Body of pancreas (tissue), 4 donors: ENCODE results near the gene SYNJ2. TPM values are rescaled to one million over a fixed set of nuclear protein-coding genes. Genes with fewer than 3 reads are reported as not detected.

Experiments
- ATAC-seq: fragments of 150-250 bp; one replicate; pipeline ENCODE4 v1.9.1; 2016
- DNase-seq, 4 donors: peaks; one replicate each; pipeline ENCODE4 v3.0.0-alpha.2; 2019
- H3K27ac ChIP-seq, 4 donors: fragments of 200-600 bp; sonication (generic); 1 replicate in 3 of 4; 2 replicates in 1 of 4; pipeline versions ENCODE4 v1.5.1 to v1.6.1; 2016 to 2019; ENCODE audit warnings: mild to moderate bottlenecking in 1 of 4, mixed read lengths in 1 of 4, moderate library complexity in 1 of 4
- H3K27me3 ChIP-seq, 2 donors: fragments of 200-600 bp; sonication (generic); one replicate each; pipeline ENCODE4 v1.6.0; 2016; ENCODE audit warnings: mild to moderate bottlenecking in 1 of 2
- H3K36me3 ChIP-seq, 2 donors: fragments of 200-600 bp; sonication (generic); replicated peaks in 1 of 2; 2 replicates each; pipeline ENCODE4 v1.5.1; 2016; ENCODE audit warnings: low read depth in 2 of 2; ENCODE audit not compliant: insufficient read depth in 1 of 2
- H3K4me1 ChIP-seq: fragments of 200-600 bp; sonication (generic); one replicate; pipeline ENCODE4 v1.6.0; 2016
- H3K4me3 ChIP-seq, 2 donors: fragments of 200-600 bp; sonication (generic); 1 replicate in 1 of 2; 2 replicates in 1 of 2; pipeline ENCODE4 v1.5.1; 2016 to 2019
- H3K9me3 ChIP-seq, 3 donors: fragments of 200-600 bp; sonication (generic); 1 replicate in 2 of 3; 2 replicates in 1 of 3; pipeline ENCODE4 v1.5.1; 2016
- CTCF ChIP-seq, 7 experiments: fragments of 450-650 bp in 4 of 7; fragments of 200-600 bp in 3 of 7; sonication (generic) in 3 of 7; IDR thresholded peaks; one replicate each; pipeline ENCODE4 v1.5.1; 2016 to 2019; ENCODE audit warnings: antibody characterized with exemption in 7 of 7
- POLR2A ChIP-seq, 3 donors: fragments of 450-650 bp; IDR thresholded peaks; one replicate each; pipeline ENCODE4 v1.6.1; 2016; ENCODE audit warnings: antibody characterized with exemption in 3 of 3, mild to moderate bottlenecking in 2 of 3
- whole genome bisulfite sequencing, 2 donors: methylation state at CpG; one replicate each; pipeline ENCODE4 v1.1.5; 2017; 5-methylcytosine and 5-hydroxymethylcytosine counted together
- intact Hi-C: fragments of 100-400 bp; cut with DNase I; formaldehyde crosslinking; loops from one replicate; pipeline ENCODE4 v1.15.1; 2023
- total RNA-seq, 2 donors: library from RNA; depleted of rRNA; stranded (reverse); fragments of >200 nt; gene quantifications; one replicate each; pipeline ENCODE4 v1.1.0, GENCODE V29; 2016

Gene SYNJ2
- total RNA-seq, 2 donors from 2014 or later, result 12.2 to 14.8 TPM

DNA sequence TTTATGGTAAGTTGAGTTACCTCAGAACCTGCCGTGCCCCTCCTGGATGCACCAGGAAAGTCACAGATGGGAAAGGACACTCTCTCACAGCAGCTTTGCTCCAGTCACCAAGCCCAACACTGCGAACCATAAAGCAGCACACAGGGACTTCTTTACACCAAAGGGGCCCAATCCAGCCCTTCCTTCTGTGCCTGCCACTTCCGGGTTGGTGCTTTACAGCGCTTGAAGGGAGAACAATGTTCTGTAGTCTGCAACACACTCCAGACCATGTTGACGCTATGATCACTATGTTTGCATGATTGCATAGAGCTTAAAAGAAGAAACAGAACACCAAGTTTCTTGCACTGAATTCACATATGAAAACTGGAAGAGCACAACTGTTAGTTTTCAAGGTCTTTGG, 129.3 kb downstream of the SYNJ2 start:
- Histone ChIP-seq H3K36me3 (no peaks in the 10 kb centered on the region), H3K27me3 (no peaks in the 10 kb centered on the region), H3K27ac (no peak overlapping the region), H3K9me3 (no peaks in the 10 kb centered on the region), H3K4me3 (no peak overlapping the region), H3K4me1 (peaks cover 9% of the 10 kb centered on the region)
- WGBS, 2 donors, result 87 to 97% methylated on average over 5 of the region's 5 CpGs
- DNase-seq (no peak), ATAC-seq (no peak)
- intact Hi-C loops, result no loop called here
- no peak for TF ChIP-seq POLR2A (IDR thresholded peaks at IDR 0.05)
- no peak for TF ChIP-seq CTCF (IDR thresholded peaks at IDR 0.05)

DNA sequence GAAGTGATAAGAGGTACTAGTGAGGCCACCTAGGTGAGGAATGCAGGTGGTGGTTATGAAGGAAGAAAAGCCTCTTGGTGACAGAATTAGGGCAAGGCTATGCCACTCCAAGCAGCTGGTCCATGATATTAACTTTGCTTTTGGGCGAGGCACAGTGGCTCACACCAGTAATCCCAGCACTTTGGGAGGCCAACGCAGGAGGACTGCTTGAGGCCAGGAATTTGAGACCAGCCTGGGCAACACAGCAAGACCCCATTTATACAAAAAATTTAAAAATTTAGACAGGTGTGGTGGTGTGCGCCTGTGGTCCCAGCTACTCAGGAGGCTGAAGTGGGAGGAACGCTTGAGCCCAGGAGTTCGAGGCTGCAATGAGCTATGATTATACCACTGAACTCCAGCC, 130.3 kb downstream of the SYNJ2 start:
- no peaks in the 10 kb centered on the region for H3K9me3 ChIP-seq
- ATAC-seq (no peak), DNase-seq (no peak)
- no peaks in the 10 kb centered on the region for H3K27me3 ChIP-seq
- intact Hi-C loops, result no loop called here
- TF ChIP-seq CTCF (IDR thresholded peaks at IDR 0.05) (no peak), POLR2A (IDR thresholded peaks at IDR 0.05) (no peak)
- H3K36me3 ChIP-seq, result no peaks in the 10 kb centered on the region
- H3K4me3 ChIP-seq, result no peak overlapping the region
- H3K27ac ChIP-seq, result no peak overlapping the region
- 97 to 98% methylated on average over 5 of the region's 5 CpGs for WGBS, 2 donors
- peaks cover 9% of the 10 kb centered on the region for H3K4me1 ChIP-seq

- ATAC-seq (no peak), DNase-seq (no peak)
- Histone ChIP-seq H3K4me3 (no peak overlapping the region), H3K9me3 (no peaks in the 10 kb centered on the region), H3K27me3 (no peaks in the 10 kb centered on the region), H3K4me1 (peaks cover 9% of the 10 kb centered on the region), H3K27ac (peak overlapping the region in 3 of 4 donors; percentile 16 to 47 (median 26)), H3K36me3 (no peaks in the 10 kb centered on the region)
- intact Hi-C loops, result no loop called here
- TF ChIP-seq POLR2A (IDR thresholded peaks at IDR 0.05), result no peak
- TF ChIP-seq CTCF (IDR thresholded peaks at IDR 0.05), result no peak
Measured at GRCh38 chr6:158113802-158114201, 132.1 kb downstream of the SYNJ2 start.

GRCh38 chr6:158115102-158115501, 133.4 kb downstream of the SYNJ2 start:
- Histone ChIP-seq H3K4me1 (peaks cover 9% of the 10 kb centered on the region), H3K4me3 (no peak overlapping the region), H3K27ac (no peak overlapping the region), H3K9me3 (no peaks in the 10 kb centered on the region), H3K27me3 (no peaks in the 10 kb centered on the region), H3K36me3 (no peaks in the 10 kb centered on the region)
- DNase-seq (no peak), ATAC-seq (no peak)
- 95 to 96% methylated on average over 3 to 4 of the region's 4 CpGs for WGBS, 2 donors
- intact Hi-C loops, result no loop called here
- TF ChIP-seq CTCF (IDR thresholded peaks at IDR 0.05) (no peak), POLR2A (IDR thresholded peaks at IDR 0.05) (no peak)

- DNase-seq (no peak), ATAC-seq (no peak)
- H3K27ac ChIP-seq, result no peak overlapping the region
- H3K9me3 ChIP-seq, result no peaks in the 10 kb centered on the region
- no peak overlapping the region for H3K4me3 ChIP-seq
- intact Hi-C loops, result no loop called here
- H3K27me3 ChIP-seq, result no peaks in the 10 kb centered on the region
- 93 to 96% methylated on average over 6 of the region's 6 CpGs for WGBS, 2 donors
- TF ChIP-seq POLR2A (IDR thresholded peaks at IDR 0.05) (no peak), CTCF (IDR thresholded peaks at IDR 0.05) (no peak)
- peaks cover 0 to under 1% of the 10 kb centered on the region in 2 donors for H3K36me3 ChIP-seq
- H3K4me1 ChIP-seq, result peaks cover 9% of the 10 kb centered on the region
Measured at GRCh38 chr6:158115508-158115907, 133.8 kb downstream of the SYNJ2 start.
